ENCODE data around the gene FSTL1. TPM values are rescaled to one million over a fixed set of nuclear protein-coding genes. Genes with fewer than 3 reads are reported as not detected.

The FSTL1 gene
- total RNA-seq, 2 experiments from 2014 or later: 1.0 to 2.9 TPM

DNA sequence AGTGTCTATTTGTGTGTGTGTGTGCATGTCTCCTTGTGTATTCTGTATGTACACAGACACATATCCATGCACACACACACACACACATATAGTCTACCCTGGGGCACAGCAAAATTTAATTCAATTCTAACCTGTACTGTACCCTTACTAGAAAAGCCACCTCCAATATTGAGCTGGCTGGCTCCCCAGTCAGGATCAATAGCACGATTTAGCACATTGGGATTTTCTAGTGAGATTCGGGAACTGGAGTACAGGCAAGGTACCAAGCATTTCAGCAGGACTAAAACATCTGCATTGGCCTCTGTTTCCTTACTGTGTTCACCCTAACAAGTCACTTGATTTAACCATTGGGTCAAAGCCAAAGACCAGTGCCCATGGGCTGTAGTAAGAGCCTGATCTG is 13.2 kb downstream of the FSTL1 start:
- intact Hi-C loops (cut with micrococcal nuclease): no loop called here
- Mint-ChIP-seq H3K9me3 (no peaks in the 10 kb centered on the region), H3K36me3 (ENCODE audit: low read depth) (no peaks in the 10 kb centered on the region), H3K4me1 (ENCODE audit: low read depth) (no peaks in the 10 kb centered on the region), H3K4me3 (no peak overlapping the region), H3K27ac (no peak overlapping the region), H3K27me3 (peaks cover 4% of the 10 kb centered on the region)
- TF ChIP-seq, protein P1, sequence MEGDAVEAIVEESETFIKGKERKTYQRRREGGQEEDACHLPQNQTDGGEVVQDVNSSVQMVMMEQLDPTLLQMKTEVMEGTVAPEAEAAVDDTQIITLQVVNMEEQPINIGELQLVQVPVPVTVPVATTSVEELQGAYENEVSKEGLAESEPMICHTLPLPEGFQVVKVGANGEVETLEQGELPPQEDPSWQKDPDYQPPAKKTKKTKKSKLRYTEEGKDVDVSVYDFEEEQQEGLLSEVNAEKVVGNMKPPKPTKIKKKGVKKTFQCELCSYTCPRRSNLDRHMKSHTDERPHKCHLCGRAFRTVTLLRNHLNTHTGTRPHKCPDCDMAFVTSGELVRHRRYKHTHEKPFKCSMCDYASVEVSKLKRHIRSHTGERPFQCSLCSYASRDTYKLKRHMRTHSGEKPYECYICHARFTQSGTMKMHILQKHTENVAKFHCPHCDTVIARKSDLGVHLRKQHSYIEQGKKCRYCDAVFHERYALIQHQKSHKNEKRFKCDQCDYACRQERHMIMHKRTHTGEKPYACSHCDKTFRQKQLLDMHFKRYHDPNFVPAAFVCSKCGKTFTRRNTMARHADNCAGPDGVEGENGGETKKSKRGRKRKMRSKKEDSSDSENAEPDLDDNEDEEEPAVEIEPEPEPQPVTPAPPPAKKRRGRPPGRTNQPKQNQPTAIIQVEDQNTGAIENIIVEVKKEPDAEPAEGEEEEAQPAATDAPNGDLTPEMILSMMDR (IDR thresholded peaks at IDR 0.05): no peak
- ATAC-seq (no peak), DNase-seq (no peak)
- ChIA-PET POLR2A (interaction anchor here (0.7 kb wide), 1 partner anchor 277 kb away, joined by 3 read pairs; no protein-coding TSS in a partner anchor), CTCF (interaction anchor here (2.4 kb wide), 1 partner anchor 20 kb away, joined by 9 read pairs; no protein-coding TSS in a partner anchor)

DNA sequence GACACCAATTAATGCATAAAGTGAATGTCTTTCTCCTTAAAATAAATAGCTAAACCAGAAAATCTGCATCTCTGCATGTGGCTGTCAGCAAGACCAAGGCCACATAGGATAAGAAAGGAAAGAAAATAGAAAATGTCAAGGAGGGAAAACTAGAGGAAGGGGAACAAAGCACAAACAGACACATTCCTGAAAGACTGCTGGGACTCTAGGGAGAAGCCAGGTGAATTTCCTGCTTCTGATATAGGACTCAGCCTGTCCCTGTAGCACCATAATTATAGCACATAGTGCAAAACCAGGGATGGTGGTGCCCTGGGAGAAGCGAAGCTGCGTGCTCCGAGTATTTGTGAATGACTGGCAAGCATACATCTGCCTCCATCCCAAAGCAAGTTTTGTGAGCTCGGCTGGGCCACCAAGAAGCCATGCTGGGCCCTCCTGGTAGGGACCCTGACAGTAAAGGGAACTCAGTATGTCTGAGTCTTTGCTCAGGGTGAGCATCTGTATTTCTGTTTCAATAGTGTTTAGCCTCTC is 14.2 kb downstream of the FSTL1 start:
- CTCF ChIA-PET: interaction anchor here (0.8 to 2.4 kb wide), 2 partner anchors 17 to 19 kb away, joined by 3 to 9 read pairs; no protein-coding TSS in a partner anchor
- Mint-ChIP-seq H3K4me3 (no peak overlapping the region), H3K27ac (no peak overlapping the region), H3K36me3 (ENCODE audit: low read depth) (no peaks in the 10 kb centered on the region), H3K27me3 (peaks cover 4% of the 10 kb centered on the region), H3K4me1 (ENCODE audit: low read depth) (no peaks in the 10 kb centered on the region), H3K9me3 (no peaks in the 10 kb centered on the region)
- TF ChIP-seq, protein P1 (IDR thresholded peaks at IDR 0.05): no peak
- no peak for DNase-seq
- no peak for ATAC-seq
- intact Hi-C loops (cut with micrococcal nuclease): no loop called here
- POLR2A ChIA-PET: no interaction called here

DNA sequence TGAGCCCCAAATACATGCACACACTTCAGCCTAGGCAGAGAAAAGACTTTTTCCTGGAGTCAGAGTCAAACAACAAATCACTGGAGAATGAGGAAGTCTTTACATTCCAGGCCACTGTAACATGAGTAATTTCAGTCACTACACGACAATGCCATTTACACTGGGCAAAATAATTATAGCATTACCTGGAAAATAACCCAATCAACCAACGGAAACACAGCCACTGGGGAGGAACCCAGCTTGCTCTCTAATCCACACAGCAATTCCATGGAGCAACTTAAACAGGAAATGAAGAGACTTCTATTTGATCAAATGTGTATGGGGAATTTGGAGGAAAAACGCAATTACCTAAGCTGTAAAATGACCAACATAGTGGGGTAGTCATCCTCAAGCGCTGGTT is 15.2 kb downstream of the FSTL1 start:
- ChIA-PET CTCF (interaction anchor here (0.8 to 2.4 kb wide), 3 partner anchors 16 to 192 kb away, joined by 3 to 9 read pairs (median 4); no protein-coding TSS in a partner anchor), POLR2A (no interaction called here)
- no peak for DNase-seq
- Mint-ChIP-seq H3K36me3 (ENCODE audit: low read depth) (no peaks in the 10 kb centered on the region), H3K27me3 (peaks cover 2% of the 10 kb centered on the region), H3K4me3 (no peak overlapping the region), H3K27ac (no peak overlapping the region), H3K4me1 (ENCODE audit: low read depth) (no peaks in the 10 kb centered on the region), H3K9me3 (no peaks in the 10 kb centered on the region)
- no peak for ATAC-seq
- intact Hi-C loops (cut with micrococcal nuclease): no loop called here
- TF ChIP-seq, protein P1 (IDR thresholded peaks at IDR 0.05): no peak

DNA sequence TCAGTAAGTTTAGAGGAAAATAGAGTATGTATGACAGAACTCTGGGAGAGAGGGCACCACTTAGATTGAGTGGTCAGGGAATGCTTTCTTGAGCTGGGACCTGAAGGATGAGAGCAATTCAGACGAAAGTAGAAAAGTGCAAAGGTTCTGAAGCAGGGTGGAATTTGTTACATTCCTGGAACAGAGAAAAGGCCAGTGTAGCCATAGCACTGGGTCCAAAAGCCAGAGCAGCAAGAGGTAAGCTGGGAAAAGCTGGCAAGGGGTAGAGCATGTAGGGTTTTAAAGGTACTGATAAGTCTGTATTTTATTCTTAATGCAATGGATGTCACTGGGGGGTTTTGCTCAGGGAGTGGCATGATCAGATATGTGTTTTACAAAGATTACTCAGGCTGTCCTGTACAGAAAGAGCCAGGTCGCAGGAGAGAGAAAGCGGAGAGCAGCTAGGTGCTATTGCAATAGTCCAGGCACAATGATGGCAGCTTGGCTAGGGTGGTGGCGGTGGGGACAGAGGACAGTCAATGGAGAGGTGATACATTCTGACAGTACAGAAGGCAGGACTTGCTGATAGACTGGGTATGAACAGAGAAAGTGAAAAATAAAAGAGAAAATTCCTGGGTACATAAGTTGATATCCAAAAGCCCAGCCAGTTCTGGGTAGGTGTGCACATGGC is 17.0 kb downstream of the FSTL1 start:
- DNase-seq (no peak), ATAC-seq (no peak)
- Mint-ChIP-seq H3K36me3 (ENCODE audit: low read depth) (no peaks in the 10 kb centered on the region), H3K27me3 (peaks cover 2% of the 10 kb centered on the region), H3K27ac (no peak overlapping the region), H3K4me1 (ENCODE audit: low read depth) (no peaks in the 10 kb centered on the region), H3K4me3 (no peak overlapping the region), H3K9me3 (no peaks in the 10 kb centered on the region)
- ChIA-PET CTCF (interaction anchor here (0.6 kb wide), 1 partner anchor 641 kb away, joined by 3 read pairs; no protein-coding TSS in a partner anchor), POLR2A (no interaction called here)
- TF ChIP-seq, protein P1 (IDR thresholded peaks at IDR 0.05): no peak
- intact Hi-C loops (cut with micrococcal nuclease): no loop called here

All from activated CD8-positive, alpha-beta T cell treated with anti-CD3 and anti-CD28 coated beads for 36 hours (primary cell).